Measurements from ENCODE around the gene MCFD2. TPM values are rescaled to one million over a fixed set of nuclear protein-coding genes. Genes with fewer than 3 reads are reported as not detected.

Gene MCFD2
- polyA plus RNA-seq, 1 of the 3 experiments (the other 2 are of a cell fraction): 88.2 TPM

- H2AFZ ChIP-seq (ENCODE audit: low read depth): no peak overlapping the region
- no peak overlapping the region for H3K4me3 ChIP-seq (ENCODE audit: low read depth in 2 of 2, low read length in 1 of 2)
- no peak overlapping the region; the same call in 1 of the 2 replicates for H3K4me2 ChIP-seq
- no peak for DNase-seq
- H3K27me3 ChIP-seq (ENCODE audit: insufficient read depth): no peaks in the 10 kb centered on the region
- H3K27ac ChIP-seq (ENCODE audit: low read depth in 2 of 2, low read length in 1 of 2): peak overlapping the region in 1 of 2 experiments; percentile 25; a peak in 1 of 4 replicates
- no peaks in the 10 kb centered on the region for H3F3A ChIP-seq (replicated peaks; ENCODE audit: insufficient read depth)
- POLR2A ChIA-PET: no interaction called here
- H4K20me1 ChIP-seq (ENCODE audit: insufficient read depth): no peaks in the 10 kb centered on the region
- 87% methylated on average over 11 of the region's 11 CpGs for WGBS (ENCODE audit: low lambda C conversion rate)
- CTCF ChIA-PET: interaction anchor here (0.7 to 12.2 kb wide), 5 partner anchors 11 to 402 kb away, joined by 3 to 107 read pairs (median 6); no protein-coding TSS in a partner anchor
- H3K9ac ChIP-seq: no peak overlapping the region
- H3K4me1 ChIP-seq (ENCODE audit: control insufficient read depth in 1 of 2, insufficient read depth in 2 of 2, low read depth in 1 of 2, low read length in 1 of 2): peaks cover 4 to 7% of the 10 kb centered on the region in 2 experiments; a peak in 3 of 4 replicates
- peaks cover 0 to 8% of the 10 kb centered on the region in 2 experiments for H3K36me3 ChIP-seq (replicated peaks in 1 of 2; ENCODE audit: control insufficient read depth in 1 of 2, insufficient read depth in 2 of 2, low read length in 1 of 2)
- H3K79me2 ChIP-seq (ENCODE audit: insufficient read depth): peaks cover 8% of the 10 kb centered on the region
- H3K9me2 ChIP-seq: no peaks in the 10 kb centered on the region
- TF ChIP-seq RFX5 (IDR thresholded peaks at IDR 0.05; ENCODE audit: low read length): no peak
- TF ChIP-seq FOSL2 (IDR thresholded peaks at IDR 0.05; ENCODE audit: borderline replicate concordance, low read depth): peak; percentile 2; the same call in 1 of the 2 replicates
- peaks cover 14% of the 10 kb centered on the region for H3K9me3 ChIP-seq
These were observed 6.3 kb upstream of the MCFD2 start for GRCh38 chr2:46921676-46922448.

- ChIA-PET CTCF (interaction anchor here (0.7 to 12.2 kb wide), 18 partner anchors 9 to 961 kb away, joined by 3 to 107 read pairs (median 5); no protein-coding TSS in a partner anchor), POLR2A (no interaction called here)
- no peak for TF ChIP-seq USF1 (IDR thresholded peaks at IDR 0.05; ENCODE audit: borderline replicate concordance, low read depth)
- no peak for TF ChIP-seq SIN3A (IDR thresholded peaks at IDR 0.05; ENCODE audit: borderline replicate concordance, low read depth, low read length)
- TF ChIP-seq GATA2 (CRISPR knock-in tag; IDR thresholded peaks at IDR 0.05): no peak
- TF ChIP-seq CTCF (IDR thresholded peaks at IDR 0.05): no peak
- TF ChIP-seq RFX5 (IDR thresholded peaks at IDR 0.05; ENCODE audit: low read length): no peak
- no peak for TF ChIP-seq CHD2 (IDR thresholded peaks at IDR 0.05; ENCODE audit: low read length, partially characterized antibody)
- TF ChIP-seq JUND (IDR thresholded peaks at IDR 0.05): no peak
- no peak for TF ChIP-seq ELF1 (IDR thresholded peaks at IDR 0.05)
- TF ChIP-seq YY1 (IDR thresholded peaks at IDR 0.05; ENCODE audit: low read depth): no peak
- TF ChIP-seq FOXM1 (IDR thresholded peaks at IDR 0.05; ENCODE audit: low read depth): no peak
- no peak for TF ChIP-seq GABPA (IDR thresholded peaks at IDR 0.05; ENCODE audit: low read depth)
- no peak for TF ChIP-seq FOXJ3 (CRISPR knock-in tag; IDR thresholded peaks at IDR 0.05)
- no peak for TF ChIP-seq RCOR1 (IDR thresholded peaks at IDR 0.05; ENCODE audit: low read length)
- no peak for TF ChIP-seq USF2 (IDR thresholded peaks at IDR 0.05; ENCODE audit: borderline replicate concordance, low read depth, low read length)
- TF ChIP-seq POLR2AphosphoS5 (IDR thresholded peaks at IDR 0.05; ENCODE audit: low read depth, low read length): no peak
- no peak for TF ChIP-seq PBX3 (IDR thresholded peaks at IDR 0.05)
- no peak for TF ChIP-seq SMC3 (IDR thresholded peaks at IDR 0.05; ENCODE audit: low read depth, low read length)
- no peak for TF ChIP-seq EZH2phosphoT487 (IDR thresholded peaks at IDR 0.05; ENCODE audit: borderline replicate concordance, low read depth)
- TF ChIP-seq NFIC (IDR thresholded peaks at IDR 0.05; ENCODE audit: borderline replicate concordance): no peak
- no peak for TF ChIP-seq TEAD4 (IDR thresholded peaks at IDR 0.05; ENCODE audit: borderline replicate concordance, insufficient read depth)
- H3K4me3 ChIP-seq (ENCODE audit: low read depth in 2 of 2, low read length in 1 of 2): no peak overlapping the region
- H3K27me3 ChIP-seq (ENCODE audit: insufficient read depth): no peaks in the 10 kb centered on the region
- H3K9me2 ChIP-seq: no peaks in the 10 kb centered on the region
- H3K4me1 ChIP-seq (ENCODE audit: control insufficient read depth in 1 of 2, insufficient read depth in 2 of 2, low read depth in 1 of 2, low read length in 1 of 2): peaks cover 21% of the 10 kb centered on the region in 2 experiments; a peak in 3 of 4 replicates
- DNase-seq: no peak
- H3K27ac ChIP-seq (ENCODE audit: low read depth in 2 of 2, low read length in 1 of 2): no peak overlapping the region
- peaks cover 4% of the 10 kb centered on the region in 2 experiments for H3K36me3 ChIP-seq (replicated peaks in 1 of 2; ENCODE audit: control insufficient read depth in 1 of 2, insufficient read depth in 2 of 2, low read length in 1 of 2)
- no peak overlapping the region for H2AFZ ChIP-seq (ENCODE audit: low read depth)
- H4K20me1 ChIP-seq (ENCODE audit: insufficient read depth): peaks cover 18% of the 10 kb centered on the region; the same call in 1 of the 2 replicates
- H3K4me2 ChIP-seq: no peak overlapping the region
- H3F3A ChIP-seq (replicated peaks; ENCODE audit: insufficient read depth): peaks cover 3% of the 10 kb centered on the region
- peaks cover 45% of the 10 kb centered on the region for H3K79me2 ChIP-seq (ENCODE audit: insufficient read depth)
- no peak overlapping the region for H3K9ac ChIP-seq
- no peaks in the 10 kb centered on the region for H3K9me3 ChIP-seq
These were observed 2.0 kb upstream of the MCFD2 start for GRCh38 chr2:46917628-46918027.

Measured in SK-N-SH (cell line).